ENCODE results near the gene EXD1. TPM values are rescaled to one million over a fixed set of nuclear protein-coding genes. Genes with fewer than 3 reads are reported as not detected.

EXD1 gene
- total and polyA plus RNA-seq, 7 donors = 0.03 TPM; not detected in 6

- Histone ChIP-seq H3K9me3 (no peaks in the 10 kb centered on the region), H3K27ac (no peak overlapping the region), H3K36me3 (peaks cover 0 to 51% (median 15%) of the 10 kb centered on the region in 4 donors), H3K27me3 (no peaks in the 10 kb centered on the region), H3K4me1 (no peaks in the 10 kb centered on the region), H3K4me3 (no peak overlapping the region)
- DNase-seq = no peak
- 12 to 30% methylated on average over 3 of the region's 3 CpGs for WGBS, 2 donors
- no peak for TF ChIP-seq CTCF (IDR thresholded peaks at IDR 0.05)
- no peak for TF ChIP-seq POLR2AphosphoS5 (IDR thresholded peaks at IDR 0.05)
- no peak for TF ChIP-seq EP300 (IDR thresholded peaks at IDR 0.05)
- no peak for TF ChIP-seq POLR2A (IDR thresholded peaks at IDR 0.05)
- intact Hi-C loops (cut with DNase I) = no loop called here
Observed at GRCh38 chr15:41258750-41259471, 28.4 kb upstream of the EXD1 start.

GRCh38 chr15:41256577-41257038, 26.1 kb upstream of the EXD1 start:
- Histone ChIP-seq H3K36me3 (peaks cover 0 to 34% (median 6%) of the 10 kb centered on the region in 4 donors), H3K4me1 (no peaks in the 10 kb centered on the region), H3K4me3 (no peak overlapping the region), H3K27me3 (no peaks in the 10 kb centered on the region), H3K27ac (no peak overlapping the region), H3K9me3 (no peaks in the 10 kb centered on the region)
- 51 to 88% methylated on average over 5 of the region's 5 CpGs for WGBS, 2 donors
- no peak for TF ChIP-seq CTCF (IDR thresholded peaks at IDR 0.05)
- TF ChIP-seq EP300 (IDR thresholded peaks at IDR 0.05) = no peak
- no peak for TF ChIP-seq POLR2AphosphoS5 (IDR thresholded peaks at IDR 0.05)
- TF ChIP-seq POLR2A (IDR thresholded peaks at IDR 0.05) = no peak
- intact Hi-C loops (cut with DNase I) = no loop called here
- DNase-seq = no peak

GRCh38 chr15:41256103-41256502, 25.5 kb upstream of the EXD1 start:
- Histone ChIP-seq H3K27ac (no peak overlapping the region), H3K36me3 (peaks cover 0 to 34% (median 6%) of the 10 kb centered on the region in 4 donors), H3K9me3 (no peaks in the 10 kb centered on the region), H3K4me3 (no peak overlapping the region), H3K4me1 (no peaks in the 10 kb centered on the region), H3K27me3 (no peaks in the 10 kb centered on the region)
- intact Hi-C loops (cut with DNase I) = no loop called here
- no peak for TF ChIP-seq CTCF (IDR thresholded peaks at IDR 0.05)
- TF ChIP-seq EP300 (IDR thresholded peaks at IDR 0.05) = no peak
- TF ChIP-seq POLR2AphosphoS5 (IDR thresholded peaks at IDR 0.05) = no peak
- no peak for TF ChIP-seq POLR2A (IDR thresholded peaks at IDR 0.05)
- 91 to 97% methylated on average over 3 of the region's 3 CpGs for WGBS, 2 donors
- no peak for DNase-seq

- H3K27ac ChIP-seq = no peak overlapping the region
- intact Hi-C loops (cut with DNase I) = no loop called here
Observed at GRCh38 chr15:41254560-41254959, 24.0 kb upstream of the EXD1 start.

More at GRCh38 chr15:41254560-41254959, 24.0 kb upstream of the EXD1 start:
- no peaks in the 10 kb centered on the region for H3K9me3 ChIP-seq
- H3K36me3 ChIP-seq = peaks cover 0 to 34% (median 6%) of the 10 kb centered on the region in 4 donors
- H3K4me1 ChIP-seq = peaks cover 0 to 9% (median 8%) of the 10 kb centered on the region in 4 donors
- no peak for TF ChIP-seq POLR2A (IDR thresholded peaks at IDR 0.05)
- no peak for TF ChIP-seq POLR2AphosphoS5 (IDR thresholded peaks at IDR 0.05)
- no peak for TF ChIP-seq EP300 (IDR thresholded peaks at IDR 0.05)
- TF ChIP-seq CTCF (IDR thresholded peaks at IDR 0.05) = no peak
- no peak overlapping the region for H3K4me3 ChIP-seq
- no peaks in the 10 kb centered on the region for H3K27me3 ChIP-seq
- no peak for DNase-seq
- 63 to 68% methylated on average over 4 of the region's 4 CpGs for WGBS, 2 donors
